IPS DF 6.9 (cell line): ENCODE data around the gene GFY.
"Not testable (repeated sequence)": the region's sequence is repeated elsewhere in the genome, so short reads cannot be mapped to it uniquely, and the experiment has no call there.

Experiments
- DNase-seq: peaks from one replicate; pipeline ENCODE4 v3.0.0-alpha.2; 2013; ENCODE audit warnings: low read depth, low spot score
- H3K27ac ChIP-seq: one replicate; pipeline ENCODE4 v1.5.1; 2013; ENCODE audit warnings: low read length, control low read depth
- H3K27me3 ChIP-seq: 2 replicates; pipeline ENCODE4 v1.6.1; 2013; ENCODE audit warnings: mild to moderate bottlenecking, low read length; ENCODE audit not compliant: control insufficient read depth, insufficient read depth
- H3K36me3 ChIP-seq: 2 replicates; pipeline ENCODE4 v1.6.1; 2013; ENCODE audit warnings: low read length; ENCODE audit not compliant: control insufficient read depth, insufficient read depth
- H3K4me1 ChIP-seq: 2 replicates; pipeline ENCODE4 v1.6.1; 2013; ENCODE audit warnings: low read length; ENCODE audit not compliant: control insufficient read depth, insufficient read depth
- H3K4me3 ChIP-seq: 2 replicates; pipeline ENCODE4 v1.5.1; 2013; ENCODE audit warnings: mild to moderate bottlenecking, low read length
- H3K9me3 ChIP-seq: 2 replicates; pipeline ENCODE4 v1.6.1; 2013; ENCODE audit warnings: low read length, inconsistent platforms; ENCODE audit not compliant: control insufficient read depth, insufficient read depth
- WGBS: extraction: QIAGEN DNeasy Blood & Tissue Kit; methylation state at CpG from one replicate; pipeline ENCODE4 v1.1.7; 2013; ENCODE audit warnings: mixed read lengths, missing lambda C conversion rate; ENCODE audit not compliant: insufficient read length, insufficient coverage; 5-methylcytosine and 5-hydroxymethylcytosine counted together

GFY gene

DNA sequence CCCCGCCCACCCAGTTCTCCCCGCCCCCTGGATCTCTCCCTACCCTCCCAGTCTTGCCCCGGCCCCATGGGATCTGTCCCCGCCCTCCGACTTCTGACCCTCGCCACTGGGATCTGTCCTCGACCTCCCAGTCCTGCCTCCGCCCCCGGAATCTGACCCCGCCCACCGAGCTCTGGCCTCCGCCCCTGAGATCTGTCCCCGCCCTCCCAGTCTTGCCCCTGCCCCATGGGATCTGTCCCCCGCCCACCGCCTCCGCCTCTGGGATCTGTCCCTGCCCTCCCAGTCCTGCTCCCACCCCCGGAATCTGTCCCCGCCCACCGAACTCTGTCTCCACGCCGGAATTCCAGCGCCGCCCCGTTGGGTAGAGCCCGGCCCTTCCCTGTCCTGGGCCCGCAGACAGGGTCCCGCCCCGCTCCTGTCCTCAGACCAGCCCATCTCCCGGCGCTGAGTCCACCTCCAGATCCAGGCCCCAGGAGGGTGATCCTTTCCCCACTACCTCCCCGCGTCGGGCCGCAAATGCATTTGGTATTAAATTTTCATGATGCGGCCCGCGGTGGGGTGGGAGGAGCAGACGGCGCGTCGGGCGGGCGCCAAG, 17.7 kb downstream of the GFY start:
- peak; percentile 91 for DNase-seq
- Histone ChIP-seq H3K27me3 (peaks cover 19% of the 10 kb centered on the region; the same call in 1 of the 2 replicates), H3K4me1 (no peaks in the 10 kb centered on the region; the same call in 1 of the 2 replicates), H3K4me3 (peak overlapping the region; percentile 51; the same call in 1 of the 2 replicates), H3K36me3 (peaks cover 7% of the 10 kb centered on the region), H3K27ac (no peak overlapping the region), H3K9me3 (no peaks in the 10 kb centered on the region)
- WGBS: no CpG with 5 or more reads among the region's 43 CpGs

- Histone ChIP-seq H3K4me1 (no peaks in the 10 kb centered on the region; the same call in 1 of the 2 replicates), H3K27ac (no peak overlapping the region)
Observed at GRCh38 chr19:49443366-49444099, 18.3 kb downstream of the GFY start.

GRCh38 chr19:49444100-49444700, 19.0 kb downstream of the GFY start:
- H3K4me3 ChIP-seq, DNase-seq, H3K27ac ChIP-seq, H3K27me3 ChIP-seq, H3K4me1 ChIP-seq, H3K9me3 ChIP-seq: not testable (repeated sequence)
- no CpG with 5 or more reads among the region's 5 CpGs for WGBS
- peaks cover 10% of the 10 kb centered on the region for H3K36me3 ChIP-seq

More at GRCh38 chr19:49443366-49444099, 18.3 kb downstream of the GFY start:
- H3K4me3 ChIP-seq: peak overlapping the region; percentile 51; the same call in 1 of the 2 replicates
- peaks cover 7% of the 10 kb centered on the region for H3K36me3 ChIP-seq
- peak; percentile 96 for DNase-seq
- H3K9me3 ChIP-seq: no peaks in the 10 kb centered on the region
- WGBS: no CpG with 5 or more reads among the region's 47 CpGs
- peaks cover 13% of the 10 kb centered on the region; the same call in 1 of the 2 replicates for H3K27me3 ChIP-seq

DNA sequence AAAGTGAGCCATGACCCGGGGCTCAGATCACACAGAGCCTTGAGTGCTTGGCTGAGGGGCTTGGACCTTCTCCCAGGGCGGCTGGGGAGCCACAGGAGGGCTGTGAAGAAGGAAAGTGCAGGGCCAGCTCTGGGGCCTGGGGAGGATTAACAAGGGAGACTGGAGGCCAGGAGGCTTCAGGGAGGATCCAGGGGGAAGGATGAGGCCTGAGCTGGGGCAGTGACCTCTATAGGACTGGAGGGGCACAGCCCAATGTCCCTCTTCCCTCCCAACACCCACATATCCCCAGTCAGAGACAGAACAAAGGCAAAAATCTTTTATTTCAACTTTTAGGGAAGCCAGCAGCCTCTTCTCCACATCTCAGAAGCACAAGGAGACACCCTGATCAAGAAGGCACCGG, 20.8 kb downstream of the GFY start:
- Histone ChIP-seq H3K27me3 (no peaks in the 10 kb centered on the region), H3K27ac (no peak overlapping the region), H3K4me1 (no peaks in the 10 kb centered on the region; the same call in 1 of the 2 replicates), H3K36me3 (peaks cover 12% of the 10 kb centered on the region), H3K9me3 (no peaks in the 10 kb centered on the region), H3K4me3 (no peak overlapping the region)
- no peak for DNase-seq
- WGBS: no CpG with 5 or more reads among the region's 3 CpGs

- Histone ChIP-seq H3K9me3 (no peaks in the 10 kb centered on the region), H3K36me3 (peaks cover 12% of the 10 kb centered on the region), H3K27me3 (no peaks in the 10 kb centered on the region), H3K4me1 (no peaks in the 10 kb centered on the region; the same call in 1 of the 2 replicates), H3K4me3 (no peak overlapping the region), H3K27ac (no peak overlapping the region)
- WGBS: no CpG with 5 or more reads among the region's 32 CpGs
- no peak for DNase-seq
Observed at GRCh38 chr19:49447485-49448431, 22.6 kb downstream of the GFY start.

DNA sequence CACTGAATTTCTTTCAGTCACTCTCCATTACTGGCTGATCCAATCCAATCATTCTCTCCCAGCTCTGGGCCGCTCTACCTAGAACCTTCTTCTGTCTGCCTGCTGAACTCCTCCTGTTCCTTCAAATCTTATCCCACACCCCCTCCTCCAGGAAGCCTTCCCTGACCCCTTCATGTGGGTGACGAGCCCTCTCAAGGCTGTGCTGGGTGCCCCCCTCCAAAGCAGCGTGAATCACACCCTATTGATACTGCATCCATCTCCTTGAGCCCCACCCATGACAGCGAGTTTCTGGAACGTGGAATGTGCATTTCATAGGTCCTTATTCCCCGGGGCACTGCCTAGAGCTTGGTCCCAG, 23.2 kb downstream of the GFY start:
- Histone ChIP-seq H3K36me3 (peaks cover 12% of the 10 kb centered on the region), H3K9me3 (no peaks in the 10 kb centered on the region), H3K4me1 (no peaks in the 10 kb centered on the region; the same call in 1 of the 2 replicates), H3K4me3 (no peak overlapping the region), H3K27ac (no peak overlapping the region), H3K27me3 (no peaks in the 10 kb centered on the region)
- no peak for DNase-seq
- no CpG with 5 or more reads among the region's 6 CpGs for WGBS

DNA sequence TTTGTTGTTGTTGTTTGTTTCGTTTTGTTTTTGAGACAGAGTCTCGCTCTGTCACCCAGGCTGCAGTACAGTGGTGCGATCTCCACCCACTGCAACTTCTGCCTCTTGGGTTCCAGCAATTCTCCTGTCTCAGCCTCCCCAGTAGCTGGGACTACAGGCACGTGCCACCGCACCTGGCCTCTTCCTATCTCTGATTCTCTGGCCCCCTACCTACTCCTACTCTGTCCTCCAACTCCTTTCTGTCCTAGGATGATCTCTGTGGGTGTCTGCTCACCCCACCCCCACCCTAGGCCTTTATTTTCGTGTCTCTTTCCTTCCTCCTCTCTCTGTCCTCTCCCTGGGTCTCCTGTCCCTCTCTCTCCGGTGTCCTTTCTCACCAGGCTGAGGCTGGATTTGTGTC, 25.2 kb downstream of the GFY start:
- Histone ChIP-seq H3K36me3 (peaks cover 12% of the 10 kb centered on the region), H3K27me3 (no peaks in the 10 kb centered on the region), H3K4me3 (no peak overlapping the region), H3K9me3 (no peaks in the 10 kb centered on the region), H3K27ac (no peak overlapping the region), H3K4me1 (no peaks in the 10 kb centered on the region)
- DNase-seq: no peak
- no CpG with 5 or more reads among the region's 7 CpGs for WGBS

GRCh38 chr19:49451430-49452181, 26.4 kb downstream of the GFY start, which contains the start of gene PIH1D1:
TSS of gene PIH1D1 (minus strand) at chr19:49451814. CDS start at chr19:49451574, 240 bp downstream.
- peaks cover 10% of the 10 kb centered on the region for H3K36me3 ChIP-seq
- H3K27me3 ChIP-seq: no peaks in the 10 kb centered on the region
- peak within 1 kb of the TSS; percentile 57 for H3K4me3 ChIP-seq
- WGBS: no CpG with 5 or more reads among the region's 42 CpGs
- H3K4me1 ChIP-seq: no peaks in the 10 kb centered on the region
- H3K9me3 ChIP-seq: no peaks in the 10 kb centered on the region
- no peak within 1 kb of the TSS for H3K27ac ChIP-seq
- peak; percentile 100 for DNase-seq

DNA sequence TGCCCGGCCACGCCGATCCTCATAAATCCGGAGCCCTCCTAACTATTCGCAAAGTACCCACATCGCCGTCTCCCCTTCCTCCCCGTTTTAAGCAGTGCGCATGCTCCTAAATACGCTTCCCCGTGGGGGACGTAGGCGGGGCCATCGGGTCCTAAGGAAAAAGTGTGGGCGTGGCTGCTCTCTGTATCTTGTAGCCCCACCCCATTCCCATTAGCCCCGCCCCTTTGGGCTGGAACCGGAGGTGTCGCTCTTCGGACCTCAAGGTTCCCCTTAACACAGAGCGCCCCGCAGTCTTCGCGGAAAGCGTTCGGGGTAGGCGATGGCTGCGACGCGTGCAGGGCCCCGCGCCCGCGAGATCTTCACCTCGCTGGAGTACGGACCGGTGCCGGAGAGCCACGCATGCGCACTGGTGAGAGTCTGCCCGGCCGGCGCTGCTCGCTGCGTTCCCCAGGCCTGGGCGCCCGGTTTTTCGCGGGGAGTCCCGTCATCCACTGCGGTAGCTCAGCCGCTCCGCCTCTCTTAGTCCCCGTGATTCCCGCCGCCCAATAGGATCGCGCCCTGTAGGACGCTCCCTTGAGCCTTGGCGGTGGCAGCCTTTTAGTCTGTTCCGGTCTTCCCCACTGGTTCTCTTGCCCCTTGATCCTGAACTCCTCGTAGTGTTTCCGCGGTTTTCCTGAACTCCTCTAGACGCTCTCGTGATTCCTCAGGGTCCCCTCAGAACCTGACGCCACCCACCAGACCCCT, 28.0 kb downstream of the GFY start, which contains the start of gene ALDH16A1:
TSS of gene ALDH16A1 (plus strand) at position 213 of the 744 bp plus-strand sequence. CDS start at position 320, 107 bp downstream.
- no peaks in the 10 kb centered on the region for H3K9me3 ChIP-seq
- H3K27ac ChIP-seq: no peak within 1 kb of the TSS
- H3K27me3 ChIP-seq: no peaks in the 10 kb centered on the region
- no peaks in the 10 kb centered on the region for H3K4me1 ChIP-seq
- H3K36me3 ChIP-seq: peaks cover 4% of the 10 kb centered on the region; the same call in 1 of the 2 replicates
- H3K4me3 ChIP-seq: peak within 1 kb of the TSS; percentile 54
- DNase-seq: peak; percentile 94
- WGBS: no CpG with 5 or more reads among the region's 66 CpGs
